Measurements from ENCODE around the gene SLC44A5.
"Not testable (repeated sequence)": the region's sequence is repeated elsewhere in the genome, so short reads cannot be mapped to it uniquely, and the experiment has no call there.

SLC44A5 gene

GRCh38 chr1:75273110-75273509 lies 337.8 kb downstream of the SLC44A5 start:
- no peak for DNase-seq (ENCODE audit: low read depth in 2 of 2)

GRCh38 chr1:75265792-75266191 lies 345.1 kb downstream of the SLC44A5 start:
- no peak for DNase-seq (ENCODE audit: low read depth in 2 of 2)

GRCh38 chr1:75264112-75264511 lies 346.8 kb downstream of the SLC44A5 start:
- no peak for DNase-seq (ENCODE audit: low read depth in 2 of 2)

- DNase-seq (ENCODE audit: low read depth in 2 of 2) = not testable (repeated sequence)
Measured at GRCh38 chr1:75263616-75264015, 347.3 kb downstream of the SLC44A5 start.

GRCh38 chr1:75261946-75262345 lies 349.0 kb downstream of the SLC44A5 start:
- not testable (repeated sequence) for DNase-seq (ENCODE audit: low read depth in 2 of 2)

GRCh38 chr1:75258351-75258750 lies 352.6 kb downstream of the SLC44A5 start:
- DNase-seq (ENCODE audit: low read depth in 2 of 2) = no peak

- no peak for DNase-seq (ENCODE audit: low read depth in 2 of 2)
Measured at GRCh38 chr1:75257424-75257823, 353.5 kb downstream of the SLC44A5 start.

GRCh38 chr1:75250114-75250513 lies 360.8 kb downstream of the SLC44A5 start:
- DNase-seq (ENCODE audit: low read depth in 2 of 2) = not testable (repeated sequence)

GRCh38 chr1:75245239-75245638 lies 365.7 kb downstream of the SLC44A5 start:
- DNase-seq (ENCODE audit: low read depth in 2 of 2) = no peak

GRCh38 chr1:75243124-75243523 lies 367.8 kb downstream of the SLC44A5 start:
- no peak for DNase-seq (ENCODE audit: low read depth in 2 of 2)

GRCh38 chr1:75237316-75237715 lies 373.6 kb downstream of the SLC44A5 start:
- DNase-seq (ENCODE audit: low read depth in 2 of 2) = no peak

- no peak for DNase-seq (ENCODE audit: low read depth in 2 of 2)
Measured at GRCh38 chr1:75234562-75234961, 376.4 kb downstream of the SLC44A5 start.

GRCh38 chr1:75233302-75233929 lies 377.5 kb downstream of the SLC44A5 start:
- DNase-seq (ENCODE audit: low read depth in 2 of 2) = no peak

- no peak for DNase-seq (ENCODE audit: low read depth in 2 of 2)
Measured at GRCh38 chr1:75220072-75220471, 390.8 kb downstream of the SLC44A5 start.

- no peak for DNase-seq (ENCODE audit: low read depth in 2 of 2)
Measured at GRCh38 chr1:75214017-75214416, 396.9 kb downstream of the SLC44A5 start.

GRCh38 chr1:75211648-75212047 lies 399.3 kb downstream of the SLC44A5 start:
- DNase-seq (ENCODE audit: low read depth in 2 of 2) = no peak

- no peak for DNase-seq (ENCODE audit: low read depth in 2 of 2)
Measured at GRCh38 chr1:75208862-75209261, 402.1 kb downstream of the SLC44A5 start.

GRCh38 chr1:75203415-75204277 lies 407.3 kb downstream of the SLC44A5 start:
- no peak for DNase-seq (ENCODE audit: low read depth in 2 of 2)

- no peak for DNase-seq (ENCODE audit: low read depth in 2 of 2)
Measured at GRCh38 chr1:75202751-75203150, 408.2 kb downstream of the SLC44A5 start.

- no peak for DNase-seq (ENCODE audit: low read depth in 2 of 2)
Measured at GRCh38 chr1:75198761-75199160, 412.2 kb downstream of the SLC44A5 start.

- DNase-seq (ENCODE audit: low read depth in 2 of 2) = no peak
Measured at GRCh38 chr1:75198163-75198562, 412.8 kb downstream of the SLC44A5 start.

- DNase-seq (ENCODE audit: low read depth in 2 of 2) = no peak
Measured at GRCh38 chr1:75188892-75189291, 422.0 kb downstream of the SLC44A5 start.
